ENCODE measurements around the gene FNBP1. TPM values are rescaled to one million over a fixed set of nuclear protein-coding genes. Genes with fewer than 3 reads are reported as not detected.

Gene FNBP1
- total RNA-seq, 1 donor from 2014 or later: 48.4 TPM

DNA sequence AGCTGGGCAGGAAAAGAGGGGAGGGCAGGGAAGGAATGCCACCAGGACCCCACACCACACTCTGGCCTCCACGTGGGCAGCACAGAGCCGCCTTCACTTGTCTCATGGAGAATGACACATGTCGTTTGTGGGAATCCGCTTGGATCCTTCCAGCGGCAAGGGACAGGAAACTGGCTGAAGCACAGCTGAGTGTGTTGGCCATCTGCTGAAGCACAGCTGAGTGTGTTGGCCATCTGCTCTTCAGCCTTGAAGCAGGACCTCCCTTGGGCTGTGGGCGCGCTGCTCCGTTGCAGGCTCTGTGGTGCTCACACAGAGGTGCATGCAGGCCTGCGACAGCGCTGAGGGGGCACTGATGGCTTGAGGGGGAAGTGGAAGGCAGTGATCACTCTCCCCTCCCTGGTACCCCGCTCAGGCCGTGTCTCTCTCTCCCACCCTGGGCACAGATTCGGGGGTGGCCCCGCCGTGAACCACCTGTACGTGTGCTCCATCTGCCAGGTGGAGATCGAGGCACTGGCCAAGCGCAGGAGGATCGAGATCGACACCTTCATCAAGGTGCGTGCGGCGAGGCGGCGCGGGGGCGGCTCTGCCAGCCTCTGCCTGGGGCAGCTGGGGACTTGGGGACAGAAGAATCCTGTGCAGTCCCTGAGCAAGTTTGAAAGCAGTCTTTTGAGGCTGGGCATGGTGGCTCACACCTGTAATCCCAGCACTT lies 167.1 kb downstream of the FNBP1 start:
- no peak overlapping the region for H3K4me3 Mint-ChIP-seq
- TF ChIP-seq, protein P1, sequence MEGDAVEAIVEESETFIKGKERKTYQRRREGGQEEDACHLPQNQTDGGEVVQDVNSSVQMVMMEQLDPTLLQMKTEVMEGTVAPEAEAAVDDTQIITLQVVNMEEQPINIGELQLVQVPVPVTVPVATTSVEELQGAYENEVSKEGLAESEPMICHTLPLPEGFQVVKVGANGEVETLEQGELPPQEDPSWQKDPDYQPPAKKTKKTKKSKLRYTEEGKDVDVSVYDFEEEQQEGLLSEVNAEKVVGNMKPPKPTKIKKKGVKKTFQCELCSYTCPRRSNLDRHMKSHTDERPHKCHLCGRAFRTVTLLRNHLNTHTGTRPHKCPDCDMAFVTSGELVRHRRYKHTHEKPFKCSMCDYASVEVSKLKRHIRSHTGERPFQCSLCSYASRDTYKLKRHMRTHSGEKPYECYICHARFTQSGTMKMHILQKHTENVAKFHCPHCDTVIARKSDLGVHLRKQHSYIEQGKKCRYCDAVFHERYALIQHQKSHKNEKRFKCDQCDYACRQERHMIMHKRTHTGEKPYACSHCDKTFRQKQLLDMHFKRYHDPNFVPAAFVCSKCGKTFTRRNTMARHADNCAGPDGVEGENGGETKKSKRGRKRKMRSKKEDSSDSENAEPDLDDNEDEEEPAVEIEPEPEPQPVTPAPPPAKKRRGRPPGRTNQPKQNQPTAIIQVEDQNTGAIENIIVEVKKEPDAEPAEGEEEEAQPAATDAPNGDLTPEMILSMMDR (conservative IDR thresholded peaks at IDR 0.05): no peak

DNA sequence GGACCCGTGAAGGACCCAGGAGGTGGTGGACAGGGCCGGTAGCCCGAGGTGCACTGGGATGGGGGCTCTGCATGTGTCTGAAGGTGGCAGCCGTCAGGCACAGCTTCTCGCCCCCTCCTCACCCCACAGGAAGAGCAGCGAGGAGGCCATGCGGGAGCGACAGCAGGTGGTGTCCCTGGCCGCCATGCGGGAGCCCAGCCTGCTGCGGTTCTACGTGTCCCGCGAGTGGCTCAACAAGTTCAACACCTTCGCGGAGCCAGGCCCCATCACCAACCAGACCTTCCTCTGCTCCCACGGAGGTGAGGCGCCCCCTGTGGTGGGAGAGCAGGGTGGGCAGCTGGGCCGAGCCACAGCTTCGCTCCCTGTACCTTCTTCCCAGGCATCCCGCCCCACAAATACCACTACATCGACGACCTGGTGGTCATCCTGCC lies 167.8 kb downstream of the FNBP1 start:
- no peaks in the 10 kb centered on the region for H3K27me3 Mint-ChIP-seq (ENCODE audit: low read depth)
- TF ChIP-seq, protein P1 (conservative IDR thresholded peaks at IDR 0.05): peak; percentile 30
- DNase-seq (ENCODE audit: low read depth, low spot score): no peak
- peaks cover 8% of the 10 kb centered on the region for H3K4me1 Mint-ChIP-seq
- H3K4me3 Mint-ChIP-seq: no peak overlapping the region
- H3K36me3 Mint-ChIP-seq (ENCODE audit: low read depth): peaks cover 2% of the 10 kb centered on the region
- H3K9me3 Mint-ChIP-seq: no peaks in the 10 kb centered on the region
- no peak overlapping the region for H3K27ac Mint-ChIP-seq (ENCODE audit: unreplicated experiment)

More for the DNA sequence above, 167.1 kb downstream of the FNBP1 start:
- no peak overlapping the region for H3K27ac Mint-ChIP-seq (ENCODE audit: unreplicated experiment)
- peaks cover 6% of the 10 kb centered on the region for H3K4me1 Mint-ChIP-seq
- no peaks in the 10 kb centered on the region for H3K9me3 Mint-ChIP-seq
- DNase-seq (ENCODE audit: low read depth, low spot score): no peak
- no peaks in the 10 kb centered on the region for H3K27me3 Mint-ChIP-seq (ENCODE audit: low read depth)
- peaks cover 2% of the 10 kb centered on the region for H3K36me3 Mint-ChIP-seq (ENCODE audit: low read depth)

DNA sequence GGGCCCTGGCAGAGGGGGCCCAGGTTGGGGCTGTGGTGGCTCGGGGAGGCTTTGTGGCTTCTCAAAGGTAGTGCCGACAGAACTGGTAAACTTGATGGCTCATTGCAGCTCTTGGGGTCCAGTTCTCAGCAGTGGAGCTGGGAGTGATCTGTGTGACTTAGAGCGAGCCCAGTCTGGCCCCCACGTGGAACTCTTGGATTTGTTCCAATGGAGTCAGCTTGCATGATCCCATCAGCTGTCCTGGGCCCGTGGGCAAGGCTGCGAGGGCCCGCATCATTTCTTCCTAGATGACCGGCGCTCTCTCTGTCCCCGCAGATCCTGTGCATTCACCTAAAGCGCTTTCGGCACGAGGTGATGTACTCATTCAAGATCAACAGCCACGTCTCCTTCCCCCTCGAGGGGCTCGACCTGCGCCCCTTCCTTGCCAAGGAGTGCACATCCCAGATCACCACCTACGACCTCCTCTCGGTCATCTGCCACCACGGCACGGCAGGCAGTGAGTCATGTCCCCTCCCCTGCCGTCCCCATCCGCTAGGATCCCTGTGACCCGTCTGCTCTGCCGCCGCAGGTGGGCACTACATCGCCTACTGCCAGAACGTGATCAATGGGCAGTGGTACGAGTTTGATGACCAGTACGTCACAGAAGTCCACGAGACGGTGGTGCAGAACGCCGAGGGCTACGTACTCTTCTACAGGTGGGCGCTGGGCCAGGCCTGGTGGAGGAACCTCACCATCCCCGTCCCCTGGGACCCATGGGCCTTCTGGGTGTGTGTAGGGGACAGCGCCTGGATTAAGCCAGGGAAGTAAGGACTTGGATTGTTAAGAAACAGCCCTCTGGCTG lies 168.5 kb downstream of the FNBP1 start:
- TF ChIP-seq, protein P1 (conservative IDR thresholded peaks at IDR 0.05): no peak
- DNase-seq (ENCODE audit: low read depth, low spot score): no peak
- Mint-ChIP-seq H3K27ac (ENCODE audit: unreplicated experiment) (peak overlapping the region; percentile 53), H3K4me1 (peaks cover 11% of the 10 kb centered on the region), H3K27me3 (ENCODE audit: low read depth) (no peaks in the 10 kb centered on the region), H3K9me3 (no peaks in the 10 kb centered on the region), H3K4me3 (no peak overlapping the region), H3K36me3 (ENCODE audit: low read depth) (peaks cover 2% of the 10 kb centered on the region)

DNA sequence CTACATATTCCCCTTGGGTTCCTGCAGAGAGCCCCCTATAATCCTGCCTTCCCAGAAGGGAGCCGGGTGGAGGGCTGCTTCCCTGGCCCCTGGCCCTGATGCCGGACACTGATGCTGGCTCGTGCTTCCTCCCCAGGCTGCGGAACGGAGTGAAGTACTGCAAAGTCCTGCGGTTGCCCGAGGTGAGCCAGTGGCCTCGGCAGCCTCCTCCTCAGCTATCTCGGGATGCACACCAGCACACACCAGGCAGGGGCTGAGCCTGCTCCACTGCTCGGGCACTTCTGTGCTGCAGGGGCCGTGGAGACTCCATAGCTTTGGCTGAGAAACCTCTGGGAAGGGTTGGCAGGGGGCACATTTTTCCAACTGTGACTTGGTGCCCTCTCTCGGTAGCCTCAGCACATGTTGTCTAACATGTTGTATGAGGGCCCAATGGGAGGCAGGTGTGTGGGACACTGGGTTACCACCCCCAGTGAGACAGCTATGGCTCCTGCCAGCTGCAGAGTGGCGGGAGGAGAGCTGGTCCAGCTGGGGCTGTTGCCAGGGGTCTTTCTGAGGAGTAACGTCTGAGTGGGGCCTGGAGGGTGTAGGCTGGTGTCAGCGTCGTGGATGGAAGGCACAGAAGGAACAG lies 169.3 kb downstream of the FNBP1 start:
- Mint-ChIP-seq H3K27me3 (ENCODE audit: low read depth) (no peaks in the 10 kb centered on the region), H3K27ac (ENCODE audit: unreplicated experiment) (peak overlapping the region; percentile 98)

DNA sequence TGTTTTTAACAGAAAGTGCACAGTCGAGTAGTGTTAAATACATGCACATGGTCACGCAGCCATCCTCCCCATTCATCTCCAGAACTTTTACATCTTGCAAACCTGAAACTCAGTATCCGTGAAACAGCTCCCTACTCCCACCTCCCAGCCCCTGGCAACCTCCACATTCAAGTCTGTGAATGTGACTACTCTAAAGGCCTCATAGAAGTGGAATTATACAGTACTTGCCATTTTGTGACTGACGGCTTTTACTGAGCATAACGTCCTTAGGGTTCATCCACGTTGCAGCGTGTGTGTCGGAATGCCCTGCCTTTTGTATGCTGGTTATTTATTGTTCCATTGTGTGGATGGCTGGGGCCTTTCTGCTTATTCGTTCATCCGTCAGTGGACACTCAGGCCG lies 171.9 kb downstream of the FNBP1 start:
- H3K27ac Mint-ChIP-seq (ENCODE audit: unreplicated experiment): no peak overlapping the region
- peaks cover 11% of the 10 kb centered on the region for H3K4me1 Mint-ChIP-seq
- H3K4me3 Mint-ChIP-seq: no peak overlapping the region
- H3K9me3 Mint-ChIP-seq: no peaks in the 10 kb centered on the region
- TF ChIP-seq, protein P1 (conservative IDR thresholded peaks at IDR 0.05): no peak
- H3K27me3 Mint-ChIP-seq (ENCODE audit: low read depth): no peaks in the 10 kb centered on the region
- DNase-seq (ENCODE audit: low read depth, low spot score): no peak
- peaks cover 2% of the 10 kb centered on the region for H3K36me3 Mint-ChIP-seq (ENCODE audit: low read depth)

More for the DNA sequence above, 169.3 kb downstream of the FNBP1 start:
- Mint-ChIP-seq H3K4me3 (no peak overlapping the region), H3K9me3 (no peaks in the 10 kb centered on the region), H3K4me1 (peaks cover 11% of the 10 kb centered on the region), H3K36me3 (ENCODE audit: low read depth) (peaks cover 2% of the 10 kb centered on the region)
- TF ChIP-seq, protein P1 (conservative IDR thresholded peaks at IDR 0.05): no peak
- DNase-seq (ENCODE audit: low read depth, low spot score): no peak

All from neural crest cell (in vitro differentiated cells).